ENCODE measurements around the gene OSBPL10.
A peak's percentile ranks its signal among the peaks of the same experiment; 100 is the strongest.
"Not testable (repeated sequence)": the region's sequence is repeated elsewhere in the genome, so short reads cannot be mapped to it uniquely, and the experiment has no call there.

The OSBPL10 gene, protein sequence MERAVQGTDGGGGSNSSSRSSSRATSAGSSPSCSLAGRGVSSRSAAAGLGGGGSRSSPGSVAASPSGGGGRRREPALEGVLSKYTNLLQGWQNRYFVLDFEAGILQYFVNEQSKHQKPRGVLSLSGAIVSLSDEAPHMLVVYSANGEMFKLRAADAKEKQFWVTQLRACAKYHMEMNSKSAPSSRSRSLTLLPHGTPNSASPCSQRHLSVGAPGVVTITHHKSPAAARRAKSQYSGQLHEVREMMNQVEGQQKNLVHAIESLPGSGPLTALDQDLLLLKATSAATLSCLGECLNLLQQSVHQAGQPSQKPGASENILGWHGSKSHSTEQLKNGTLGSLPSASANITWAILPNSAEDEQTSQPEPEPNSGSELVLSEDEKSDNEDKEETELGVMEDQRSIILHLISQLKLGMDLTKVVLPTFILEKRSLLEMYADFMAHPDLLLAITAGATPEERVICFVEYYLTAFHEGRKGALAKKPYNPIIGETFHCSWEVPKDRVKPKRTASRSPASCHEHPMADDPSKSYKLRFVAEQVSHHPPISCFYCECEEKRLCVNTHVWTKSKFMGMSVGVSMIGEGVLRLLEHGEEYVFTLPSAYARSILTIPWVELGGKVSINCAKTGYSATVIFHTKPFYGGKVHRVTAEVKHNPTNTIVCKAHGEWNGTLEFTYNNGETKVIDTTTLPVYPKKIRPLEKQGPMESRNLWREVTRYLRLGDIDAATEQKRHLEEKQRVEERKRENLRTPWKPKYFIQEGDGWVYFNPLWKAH

DNA sequence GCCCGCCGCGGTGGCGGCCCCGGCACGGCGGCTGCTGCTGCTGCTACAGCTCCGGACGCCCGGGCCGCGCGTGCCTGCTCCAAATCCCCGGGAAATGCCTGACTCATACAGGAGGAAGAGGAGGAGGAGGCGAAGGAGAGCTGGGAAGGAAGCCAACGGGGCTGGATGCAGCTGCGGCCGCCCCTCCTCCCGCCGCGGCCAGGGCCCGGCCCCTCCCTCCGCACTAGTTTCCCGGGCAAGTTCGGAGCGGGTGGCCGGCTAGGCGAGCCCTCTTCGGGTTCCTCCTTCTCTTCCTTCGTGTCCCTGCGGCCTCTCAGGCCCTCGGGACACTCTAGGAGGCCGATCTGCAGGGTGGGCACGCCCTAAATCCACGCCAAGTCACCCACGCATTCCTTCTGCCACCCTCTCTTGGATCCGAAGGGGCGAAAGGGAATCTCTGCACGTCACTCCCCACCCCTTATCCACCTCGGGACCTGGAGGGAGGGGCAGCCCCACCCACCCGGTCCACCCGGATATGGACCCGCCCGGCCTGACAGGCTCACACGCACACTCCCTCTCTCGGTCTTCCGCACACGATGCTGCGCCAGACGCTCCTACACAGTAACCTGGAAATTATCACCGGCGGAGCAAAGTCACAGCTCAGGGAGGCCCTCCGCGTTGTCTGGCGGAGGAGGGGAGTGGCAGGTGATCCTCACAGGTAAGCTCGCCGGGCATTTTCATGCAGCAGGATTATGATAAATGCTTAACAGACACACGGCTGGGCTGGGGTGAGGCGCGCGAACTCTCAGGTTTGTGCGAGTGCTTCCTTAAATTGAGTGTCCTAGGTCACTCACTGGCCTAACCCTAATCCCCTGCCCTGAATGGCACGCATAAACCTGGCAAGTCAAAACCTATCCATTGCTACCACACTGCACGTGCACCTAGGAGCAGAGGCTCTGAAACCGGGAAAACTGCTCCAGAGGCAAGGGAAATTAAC, at the start of gene OSBPL10, which contains the start of gene ZNF860:
Gene OSBPL10, minus strand, starts transcription at position 57 of the 976 bp plus-strand sequence. CDS start 83 bp downstream, outside the sequence.
Gene ZNF860, plus strand, starts transcription at position 545 of the 976 bp plus-strand sequence. CDS start 7,330 bp downstream, outside the sequence.
- DNase-seq (ENCODE audit: low spot score), result peak; percentile 96

DNA sequence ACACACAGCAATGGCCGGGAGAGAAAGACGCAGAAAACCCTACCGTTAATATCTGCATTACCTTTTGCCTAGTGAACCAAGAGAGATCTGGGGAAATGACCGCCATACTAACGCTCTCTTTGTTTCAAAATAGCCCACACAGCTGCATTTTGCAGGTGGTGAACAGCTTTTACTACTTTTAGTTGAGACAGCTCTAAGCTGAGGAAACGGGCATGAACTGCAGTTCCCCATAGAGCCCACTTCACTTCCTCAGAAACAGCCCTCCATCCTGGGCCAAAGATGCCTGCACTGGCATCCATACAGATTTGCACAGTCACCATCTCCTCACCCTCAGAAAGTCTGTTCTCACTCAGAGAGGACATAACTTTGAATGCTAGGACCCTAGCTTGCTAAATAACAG, 45.5 kb upstream of the OSBPL10 start:
- DNase-seq (ENCODE audit: low spot score), result no peak

DNA sequence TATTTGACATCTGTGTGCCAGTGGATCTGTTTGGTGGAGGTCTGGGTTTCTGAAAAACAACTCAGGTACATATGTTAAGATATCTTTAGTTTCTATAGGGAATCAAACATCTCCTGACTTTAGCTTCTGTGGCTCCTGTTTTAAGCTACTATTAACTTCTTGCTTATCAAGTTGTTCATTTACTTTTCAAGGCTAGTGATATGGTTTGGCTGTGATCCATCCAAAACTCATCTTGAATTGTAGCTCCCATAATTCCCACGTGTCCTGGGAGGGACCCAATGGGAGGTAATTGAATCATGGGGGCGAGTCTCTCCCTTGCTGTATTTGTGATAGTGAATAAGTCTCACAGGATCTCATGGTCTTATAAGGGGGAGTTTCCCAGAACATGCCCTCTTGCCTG, 41.9 kb upstream of the OSBPL10 start:
- DNase-seq (ENCODE audit: low spot score), result peak; percentile 20

DNA sequence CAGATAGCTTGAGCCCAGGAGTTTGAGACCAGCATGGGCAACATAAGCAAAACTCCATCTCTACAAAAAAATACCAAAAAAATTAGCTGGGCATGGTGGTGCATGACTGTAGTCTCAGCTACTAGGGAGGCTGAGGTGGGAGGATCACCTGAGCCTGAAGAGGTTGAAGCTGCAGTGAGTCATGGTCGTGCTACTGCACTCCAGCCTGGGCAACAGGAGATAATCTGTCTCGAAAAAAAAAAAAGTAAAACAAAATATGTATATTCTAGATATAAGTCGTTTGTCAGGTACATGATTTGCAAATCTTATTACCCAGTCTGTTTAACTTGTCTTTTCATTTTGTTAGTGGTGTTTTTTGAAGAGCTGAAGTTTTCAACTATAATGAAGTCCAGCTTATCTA, 40.7 kb upstream of the OSBPL10 start:
- DNase-seq (ENCODE audit: low spot score), result no peak

DNA sequence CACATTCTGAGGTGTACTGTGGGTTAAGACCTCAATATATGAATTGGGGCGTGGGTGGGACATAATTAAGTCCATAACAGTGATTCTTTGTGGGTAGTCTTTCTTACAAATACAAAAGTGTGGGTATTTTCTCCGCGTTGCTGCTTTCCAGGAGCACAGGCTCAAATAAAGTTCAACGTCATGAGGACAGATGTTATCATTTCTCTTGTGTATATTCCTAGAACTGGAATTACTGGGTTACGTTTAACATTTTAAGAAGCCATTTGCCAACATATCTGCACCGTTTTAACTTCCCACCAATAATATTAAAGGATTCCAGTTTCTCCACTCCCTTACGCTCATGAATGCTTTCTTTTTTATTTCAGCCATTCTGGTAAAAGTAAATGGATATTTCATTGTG, 40.1 kb upstream of the OSBPL10 start:
- DNase-seq (ENCODE audit: low spot score), result no peak

DNA sequence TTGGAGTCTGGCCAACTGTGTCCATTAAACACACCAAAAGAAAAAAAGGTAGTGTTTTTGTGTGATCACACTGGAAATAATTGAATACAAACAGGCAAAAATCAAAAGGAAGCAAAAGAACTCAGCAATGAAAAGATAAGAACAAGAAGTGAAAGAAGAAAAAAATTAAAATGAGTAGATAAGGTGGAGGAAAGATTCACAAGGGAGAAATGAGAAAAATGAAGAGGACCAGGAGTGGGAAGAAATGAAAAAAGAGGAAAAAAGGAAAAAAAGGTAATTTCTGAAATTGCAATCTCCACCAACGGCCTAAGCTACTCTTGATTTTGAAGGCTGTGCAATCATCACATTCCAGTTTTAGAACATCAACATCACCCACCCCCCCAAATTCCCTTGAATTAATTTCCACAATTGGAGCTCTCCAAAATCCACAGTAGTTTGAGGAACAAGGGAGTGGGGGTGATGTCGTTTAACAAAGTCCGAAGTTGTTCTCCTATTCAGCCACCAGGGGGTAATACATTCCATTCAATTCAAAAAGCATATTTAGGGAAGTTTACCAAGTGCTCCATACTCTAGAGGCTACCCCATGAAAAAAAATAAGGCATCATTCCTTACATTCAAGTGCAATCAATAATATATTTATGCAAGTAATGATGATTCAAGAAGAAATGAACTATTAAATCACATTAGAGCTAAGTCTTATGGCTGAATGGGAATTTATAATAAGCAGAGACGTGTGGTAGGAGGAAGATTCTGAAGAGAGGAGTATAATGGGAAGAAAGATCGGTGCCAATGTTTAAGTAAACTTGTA, 37.9 kb upstream of the OSBPL10 start:
- peak; percentile 45 for DNase-seq (ENCODE audit: low spot score)

DNA sequence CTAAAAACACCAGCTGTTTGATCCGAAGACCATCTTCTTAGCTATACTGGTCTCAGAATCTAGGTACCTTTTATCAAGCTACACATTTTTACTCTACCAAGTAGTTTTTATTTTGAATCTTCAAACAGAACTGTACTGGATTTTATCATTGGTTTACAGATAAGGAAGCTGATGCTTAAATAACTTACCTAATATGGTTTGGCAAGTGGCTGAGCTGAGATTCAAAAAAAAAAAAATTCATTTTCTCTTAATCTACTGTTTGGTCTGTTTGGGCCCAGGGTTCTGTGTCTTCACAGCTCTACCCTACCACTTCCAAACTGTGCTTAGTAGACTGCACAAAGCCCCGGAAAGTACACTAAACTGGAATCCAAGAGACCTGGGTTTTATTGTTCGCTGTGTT, 36.2 kb upstream of the OSBPL10 start:
- DNase-seq (ENCODE audit: low spot score), result no peak

DNA sequence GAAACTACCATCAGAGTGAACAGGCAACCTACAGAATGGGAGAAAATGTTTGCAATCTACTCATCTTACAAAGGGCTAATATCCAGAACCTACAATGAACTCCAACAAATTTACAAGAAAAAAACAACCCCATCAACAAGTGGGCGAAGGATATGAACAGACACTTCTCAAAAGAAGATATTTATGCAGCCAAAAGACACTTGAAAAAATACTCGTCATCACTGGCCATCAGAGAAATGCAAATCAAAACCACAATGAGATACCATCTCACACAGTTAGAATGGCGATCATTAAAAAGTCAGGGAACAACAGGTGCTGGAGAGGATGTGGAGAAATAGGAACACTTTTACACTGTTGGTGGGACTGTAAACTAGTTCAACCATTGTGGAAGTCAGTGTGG, 34.6 kb upstream of the OSBPL10 start:
- DNase-seq (ENCODE audit: low spot score), result not testable (repeated sequence)

DNA sequence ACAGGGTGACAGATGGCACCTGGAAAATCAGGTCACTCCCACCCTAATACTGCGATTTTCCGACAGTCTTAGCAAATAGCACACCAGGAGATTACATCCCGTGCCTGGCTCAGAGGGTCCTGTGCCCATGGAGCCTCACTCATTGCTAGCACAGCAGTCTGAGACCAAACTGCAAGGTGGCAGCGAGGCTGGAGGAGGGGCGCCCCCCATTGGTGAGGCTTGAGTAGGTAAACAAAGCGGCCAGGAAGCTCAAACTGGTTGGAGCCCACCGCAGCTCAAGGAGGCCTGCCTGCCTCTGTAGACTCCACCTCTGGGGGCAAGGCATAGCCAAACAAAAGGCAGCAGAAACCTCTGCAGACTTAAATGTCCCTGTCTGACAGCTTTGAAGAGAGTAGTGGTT, 29.6 kb upstream of the OSBPL10 start:
- not testable (repeated sequence) for DNase-seq (ENCODE audit: low spot score)

DNA sequence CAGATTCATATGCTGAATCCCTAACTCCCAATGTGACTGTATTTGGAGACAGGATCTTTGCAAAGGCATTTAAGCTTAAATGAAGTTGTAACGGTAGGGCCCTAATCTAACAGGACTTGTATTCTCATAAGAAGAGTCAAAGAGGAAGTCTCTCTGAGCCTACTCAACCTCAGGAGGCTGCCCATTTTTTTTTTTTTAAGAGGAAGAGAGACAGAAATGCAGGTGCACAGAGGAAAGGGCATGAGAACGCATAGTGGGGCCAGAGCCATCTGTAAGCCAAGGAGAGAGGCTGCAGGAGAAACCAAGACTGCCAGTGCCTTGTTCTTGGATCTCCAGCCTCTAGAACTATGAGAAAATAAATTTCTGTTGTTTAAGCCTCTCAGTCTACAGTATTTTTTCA, 28.9 kb upstream of the OSBPL10 start:
- DNase-seq (ENCODE audit: low spot score), result no peak

DNA sequence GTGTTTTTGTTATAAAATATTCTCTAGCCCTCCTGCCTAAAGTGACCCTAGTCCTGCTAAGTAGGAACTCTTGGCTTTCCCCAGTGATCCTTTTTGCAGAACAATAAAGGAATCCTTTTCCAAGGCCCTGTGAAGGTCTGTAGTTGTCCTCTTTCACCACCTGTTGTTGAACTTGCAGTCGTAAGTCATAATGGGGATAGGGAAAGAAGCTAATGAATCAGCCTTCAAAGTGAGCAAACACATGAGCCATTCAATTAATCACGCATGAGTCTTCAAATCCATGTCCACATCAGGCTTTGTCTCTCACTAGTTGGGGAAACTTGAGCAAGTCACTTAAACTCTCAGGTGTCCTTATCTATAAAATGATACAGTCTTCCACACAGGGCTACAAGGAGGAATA, 28.0 kb upstream of the OSBPL10 start:
- peak; percentile 73 for DNase-seq (ENCODE audit: low spot score)

DNA sequence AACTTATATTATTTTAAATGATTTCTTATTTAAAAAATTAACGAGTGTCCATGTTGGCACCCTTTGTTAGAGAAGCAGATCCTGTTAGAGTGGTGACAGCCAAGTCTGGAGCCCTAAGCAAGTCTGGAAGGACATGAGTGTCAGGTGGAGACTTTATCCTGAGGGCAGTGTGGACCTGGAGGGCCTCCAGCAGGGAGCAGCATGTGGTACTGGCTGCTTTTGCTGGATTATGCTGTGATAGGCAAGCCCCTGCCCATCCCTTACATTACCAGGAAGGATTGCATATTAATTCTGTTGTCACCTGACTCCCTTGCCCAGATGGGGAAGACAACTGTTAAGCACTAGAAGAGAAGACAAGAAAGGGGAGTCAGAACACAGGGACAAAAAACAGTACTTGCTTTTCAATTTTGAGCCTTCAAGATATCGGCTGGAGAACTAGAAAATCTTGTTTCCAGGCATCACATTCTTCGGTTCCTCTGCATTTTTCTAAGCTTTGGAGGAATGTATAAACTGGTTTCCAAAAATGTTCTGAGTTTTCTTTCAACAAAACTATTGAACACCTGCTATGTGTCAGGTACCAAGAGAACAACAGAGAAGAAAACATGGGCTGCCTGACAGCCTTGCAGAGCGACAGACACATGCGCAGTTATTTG, 23.2 kb upstream of the OSBPL10 start:
- DNase-seq (ENCODE audit: low spot score), result no peak

DNA sequence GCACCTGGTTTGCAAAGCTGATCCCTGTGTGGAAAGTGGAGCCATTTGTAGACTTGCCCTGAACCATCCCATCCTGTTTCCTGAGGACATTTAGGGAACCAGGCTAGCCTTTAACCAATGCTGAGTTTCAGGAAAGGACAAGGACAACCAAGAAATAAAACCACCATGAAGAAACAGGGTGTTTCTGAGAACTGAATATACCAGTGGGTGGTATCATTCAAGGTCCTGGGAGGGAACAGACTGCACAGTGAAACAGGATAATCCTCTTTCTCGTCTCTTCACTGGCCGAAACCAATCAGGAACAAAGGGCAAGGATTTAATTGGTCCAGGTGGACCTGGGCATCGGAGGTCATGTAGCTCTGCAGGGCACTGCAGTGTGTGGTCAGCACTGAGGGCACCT, 22.3 kb upstream of the OSBPL10 start:
- no peak for DNase-seq (ENCODE audit: low spot score)

DNA sequence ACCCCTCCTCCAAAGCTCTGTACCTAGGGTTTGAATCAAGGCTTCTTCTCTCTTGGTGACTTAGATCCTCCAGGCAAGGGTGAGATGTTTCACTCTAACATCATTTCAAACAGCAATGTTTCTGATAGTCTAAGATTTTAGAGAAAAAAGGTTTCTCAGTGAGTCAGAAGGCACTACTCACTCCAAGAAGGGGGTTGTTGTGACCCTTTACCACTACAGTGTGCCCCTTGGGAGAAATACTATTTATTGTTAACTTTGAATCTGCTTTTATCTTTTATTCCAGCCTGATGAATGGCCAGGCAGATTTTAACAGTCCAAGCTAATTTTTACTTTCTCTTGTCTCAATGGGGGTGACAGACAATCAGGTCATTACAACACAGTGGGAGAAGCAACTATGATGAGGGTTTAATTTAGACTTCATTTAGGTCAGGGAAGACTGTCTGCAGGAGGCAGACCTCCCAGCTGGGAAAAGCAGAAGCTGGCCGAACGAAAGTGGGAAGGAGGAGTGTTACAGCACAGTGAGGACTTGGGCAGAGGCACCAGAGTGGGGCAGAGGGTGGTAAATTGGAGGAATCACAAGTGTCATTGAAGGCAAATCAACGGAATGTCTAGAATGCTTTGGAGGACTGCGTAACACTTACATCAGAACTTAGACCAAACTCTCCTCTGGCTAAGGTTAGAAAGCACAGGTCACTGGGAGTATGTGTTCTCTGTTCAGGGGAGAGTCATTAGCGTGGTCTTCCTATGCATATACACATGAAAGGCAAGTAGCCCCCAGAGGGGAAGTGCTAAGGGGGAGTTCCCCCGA, 21.7 kb upstream of the OSBPL10 start:
- peak; percentile 52 for DNase-seq (ENCODE audit: low spot score)

DNA sequence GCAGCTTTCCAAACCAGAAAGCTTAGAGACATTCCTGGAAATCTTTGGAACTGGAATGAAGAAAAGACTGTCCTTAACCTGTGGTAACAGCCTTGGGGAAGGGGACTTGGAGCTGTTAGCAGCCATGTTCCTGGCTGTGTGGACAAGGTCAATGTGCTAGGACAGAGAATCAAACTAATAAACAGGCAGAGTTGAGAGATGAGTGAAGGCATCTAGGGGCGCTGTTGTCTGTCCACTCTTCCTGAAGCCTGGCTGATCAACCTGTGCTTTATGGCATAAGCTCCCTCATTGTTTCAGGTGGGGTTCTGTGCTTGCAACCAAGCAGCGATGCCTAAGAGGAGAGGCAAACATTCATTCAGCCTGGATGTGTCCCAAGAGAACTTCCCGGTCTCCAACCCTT, 19.8 kb upstream of the OSBPL10 start:
- no peak for DNase-seq (ENCODE audit: low spot score)

DNA sequence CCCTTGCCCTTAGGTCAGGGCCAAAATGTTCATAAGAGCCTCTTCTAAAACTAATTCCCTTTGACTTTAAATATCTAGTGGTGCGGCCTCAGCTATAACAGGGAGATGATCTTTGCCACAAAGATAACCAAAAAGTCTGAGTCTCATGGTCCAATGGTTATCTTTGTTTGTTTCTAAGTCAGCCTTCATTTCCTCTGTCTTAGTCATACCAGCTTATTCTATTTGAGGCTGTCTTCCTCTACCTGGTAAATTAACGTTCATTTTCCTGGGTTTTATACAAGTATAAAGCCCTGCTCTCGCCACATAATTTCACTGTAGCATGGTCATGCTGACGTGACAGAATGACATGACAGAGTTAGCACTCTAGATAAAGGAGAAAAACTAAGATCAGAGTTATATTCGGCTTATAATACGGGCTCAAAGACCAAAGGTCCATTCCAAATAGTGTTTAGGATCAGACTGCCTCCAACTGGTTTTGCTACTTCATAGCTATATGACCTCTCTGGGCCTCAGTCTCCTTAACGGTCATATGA, 18.9 kb upstream of the OSBPL10 start:
- DNase-seq (ENCODE audit: low spot score), result peak; percentile 39

DNA sequence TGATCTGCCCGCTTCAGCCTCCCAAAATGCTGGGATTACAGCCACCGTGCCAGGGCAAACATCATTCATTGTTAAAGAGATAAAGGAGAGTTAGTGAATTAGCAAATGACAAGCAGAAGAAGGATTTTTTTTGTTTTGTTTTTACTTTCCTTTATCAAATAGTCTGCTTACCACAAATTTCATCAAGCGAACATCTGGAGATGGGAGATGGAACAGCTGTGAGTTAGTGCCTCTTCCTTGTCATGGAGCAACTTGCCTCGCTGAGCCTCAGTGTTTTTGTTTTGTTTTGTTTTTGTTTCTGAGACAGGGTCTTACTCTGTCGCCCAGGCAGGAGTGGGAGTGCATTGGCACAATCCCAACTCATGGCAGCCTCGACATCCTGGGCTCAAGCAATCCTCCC, 16.4 kb upstream of the OSBPL10 start:
- no peak for DNase-seq (ENCODE audit: low spot score)

DNA sequence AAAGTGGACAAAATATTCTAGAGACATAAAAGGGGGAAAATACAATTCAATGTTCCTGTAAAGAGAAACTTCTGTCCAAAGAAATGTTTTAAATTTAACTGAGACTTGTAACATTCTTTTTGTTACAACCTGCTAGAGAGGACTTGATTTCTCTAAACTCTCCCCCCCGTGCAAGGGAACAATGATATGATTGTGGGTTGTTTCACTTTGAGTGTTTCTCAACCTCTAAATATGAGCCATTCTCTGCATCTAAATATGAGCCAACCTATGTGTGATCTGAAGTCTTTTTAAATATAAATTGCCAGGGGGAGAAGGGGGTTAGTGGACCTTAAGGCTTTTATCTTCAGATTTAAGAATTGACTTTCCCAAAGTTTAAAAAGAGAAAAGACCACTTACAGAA, 15.1 kb upstream of the OSBPL10 start:
- no peak for DNase-seq (ENCODE audit: low spot score)

DNA sequence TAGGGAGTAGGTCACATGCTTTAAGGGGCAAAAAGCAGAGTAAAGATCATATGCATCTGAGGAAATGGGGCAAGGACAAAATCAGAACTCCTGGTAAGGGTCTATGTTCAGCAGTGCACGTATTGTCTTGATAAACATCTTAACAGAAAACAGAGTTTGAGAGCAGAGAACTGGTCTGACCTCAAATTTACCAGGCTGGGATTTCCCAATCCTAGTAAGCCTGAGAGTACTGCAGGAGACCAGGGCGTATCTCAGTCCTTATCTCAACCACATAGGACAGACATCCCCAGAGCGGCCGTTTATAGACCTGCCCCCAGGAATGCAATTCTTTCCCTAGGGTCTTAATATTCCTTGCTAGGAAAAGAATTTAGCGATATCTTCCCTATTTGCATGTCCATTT, 14.0 kb upstream of the OSBPL10 start:
- not testable (repeated sequence) for DNase-seq (ENCODE audit: low spot score)

DNA sequence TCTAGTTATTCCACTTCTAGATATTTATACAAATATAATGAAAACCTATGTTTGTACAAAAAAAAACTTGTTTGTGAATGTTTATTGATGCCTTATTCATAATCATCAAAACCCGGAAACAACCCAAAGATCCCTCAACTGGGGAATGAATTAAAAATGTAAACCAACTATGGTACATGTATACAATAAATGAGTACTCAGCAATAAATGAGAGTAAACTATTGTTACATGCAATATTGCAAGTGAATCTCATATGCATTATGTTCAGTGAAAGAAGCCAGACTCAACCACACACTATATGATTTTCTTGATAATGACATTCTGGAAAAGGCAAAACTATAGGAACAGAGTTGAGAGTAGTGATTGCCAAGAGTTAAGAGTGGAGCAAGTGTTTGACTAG, 12.8 kb upstream of the OSBPL10 start:
- DNase-seq (ENCODE audit: low spot score), result no peak
